Measurements from ENCODE around the gene UBE2J2. TPM values are rescaled to one million over a fixed set of nuclear protein-coding genes. Genes with fewer than 3 reads are reported as not detected.

UBE2J2 gene
- total and polyA plus RNA-seq, 2 of the 13 experiments (the other 11 are each of a cell fraction or from before 2014, with no cell fraction given): 25.4 to 29.4 TPM

DNA sequence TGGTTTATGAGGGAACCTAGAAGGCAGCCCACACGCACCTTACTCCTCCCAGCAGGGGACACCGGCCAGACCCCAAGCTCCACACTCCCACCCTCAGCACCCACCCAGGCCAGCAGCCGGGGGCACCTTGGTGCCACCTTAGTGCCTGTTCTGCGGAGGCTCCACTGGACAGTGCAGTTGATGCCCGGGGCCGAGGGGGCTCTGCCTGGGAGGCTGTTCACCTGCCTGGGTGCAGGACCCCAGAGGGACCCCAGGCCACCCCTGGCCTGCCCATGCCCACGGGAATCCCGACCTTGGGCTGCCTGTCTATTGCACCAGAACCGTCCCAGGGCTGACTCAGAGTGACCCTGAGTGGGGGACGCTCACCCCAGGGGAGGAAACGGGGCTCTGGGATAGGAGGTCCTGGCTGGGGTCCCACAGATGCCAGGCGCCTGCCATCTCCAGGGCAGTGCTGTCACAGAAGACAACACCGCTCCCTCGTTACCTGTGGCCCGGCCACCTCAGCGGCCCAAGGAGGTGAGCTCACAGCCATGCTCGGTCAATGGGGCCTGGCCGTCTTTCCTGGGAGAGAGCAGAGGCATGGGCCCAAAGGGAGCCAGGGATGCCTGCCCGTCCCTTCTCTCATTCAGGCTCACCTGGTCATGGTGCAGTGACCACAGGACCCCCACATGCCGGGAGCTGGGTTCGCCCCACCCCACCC is 7.3 kb upstream of the UBE2J2 start (continued):
- TF ChIP-seq ZNF44 (CRISPR knock-in tag; IDR thresholded peaks at IDR 0.05) (no peak), ZNF616 (CRISPR knock-in tag; IDR thresholded peaks at IDR 0.05; ENCODE audit: low read depth) (no peak), ZNF619 (CRISPR knock-in tag; IDR thresholded peaks at IDR 0.05) (no peak)

DNA sequence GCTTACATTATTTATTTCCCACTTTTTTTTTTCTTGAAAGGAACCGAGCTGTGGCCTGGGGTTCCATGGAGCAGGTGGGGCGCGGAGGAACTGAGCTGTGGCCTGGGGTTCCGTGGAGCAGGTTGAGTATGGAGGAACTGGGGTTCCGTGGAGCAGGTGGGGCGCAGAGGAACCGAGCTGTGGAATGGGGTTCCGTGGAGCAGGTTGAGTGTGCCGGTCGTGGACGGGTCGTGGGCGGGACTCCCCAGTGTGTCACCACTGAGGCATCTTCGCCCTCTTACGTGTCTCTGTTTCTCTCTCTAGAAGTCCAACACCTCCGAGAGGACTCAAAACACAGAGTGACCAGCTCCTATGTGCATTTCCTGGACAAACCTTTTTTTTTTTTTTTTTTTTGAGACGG is 5.4 kb upstream of the UBE2J2 start:
- in situ Hi-C loops (cut with HindIII; ENCODE audit: extremely low pct_ligation_motif_present, low pct_unique_long_range_greater_than_20kb) (no loop called here), intact Hi-C loops (cut with micrococcal nuclease; ENCODE audit: unreplicated experiment) (no loop called here)
- no peak for ATAC-seq
- Histone ChIP-seq H3K4me2 (ENCODE audit: low read depth, low read length) (no peak overlapping the region), H3K27ac (ENCODE audit: extremely low read length, insufficient read depth, low read length) (no peak overlapping the region), H3K36me3 (replicated peaks in 1 of 2; ENCODE audit: control insufficient read depth in 1 of 2, insufficient read depth in 2 of 2, low read length in 2 of 2) (no peaks in the 10 kb centered on the region), H3K4me1 (ENCODE audit: insufficient read depth, low read length) (peaks cover 56% of the 10 kb centered on the region), H3K9me3 (ENCODE audit: low read length) (no peaks in the 10 kb centered on the region), H3K27me3 (ENCODE audit: control insufficient read depth in 1 of 2, insufficient read depth in 2 of 2, low read length in 2 of 2) (no peaks in the 10 kb centered on the region), H3K79me2 (ENCODE audit: insufficient read depth, low read length) (no peaks in the 10 kb centered on the region), H4K20me1 (ENCODE audit: insufficient read depth, low read length) (no peaks in the 10 kb centered on the region), H2AFZ (ENCODE audit: low read length) (no peak overlapping the region), H3K4me3 (replicated peaks in 1 of 3; ENCODE audit: insufficient read depth in 1 of 3, low read depth in 2 of 3, low read length in 3 of 3) (no peak overlapping the region), H3K9ac (ENCODE audit: insufficient read depth, low read depth, low read length) (no peak overlapping the region)
- DNase-seq (ENCODE audit: low spot score): no peak
- ChIA-PET POLR2A (no interaction called here), CTCF (ENCODE audit: low intra/inter-chr PET ratio, low total read pairs) (no interaction called here)
- WGBS (ENCODE audit: low lambda C conversion rate): 89% methylated on average over 17 of the region's 17 CpGs
- no TSS peak for BruUV-seq (replicated peaks)
- no peak for FAIRE-seq
- TF ChIP-seq, protein P1, sequence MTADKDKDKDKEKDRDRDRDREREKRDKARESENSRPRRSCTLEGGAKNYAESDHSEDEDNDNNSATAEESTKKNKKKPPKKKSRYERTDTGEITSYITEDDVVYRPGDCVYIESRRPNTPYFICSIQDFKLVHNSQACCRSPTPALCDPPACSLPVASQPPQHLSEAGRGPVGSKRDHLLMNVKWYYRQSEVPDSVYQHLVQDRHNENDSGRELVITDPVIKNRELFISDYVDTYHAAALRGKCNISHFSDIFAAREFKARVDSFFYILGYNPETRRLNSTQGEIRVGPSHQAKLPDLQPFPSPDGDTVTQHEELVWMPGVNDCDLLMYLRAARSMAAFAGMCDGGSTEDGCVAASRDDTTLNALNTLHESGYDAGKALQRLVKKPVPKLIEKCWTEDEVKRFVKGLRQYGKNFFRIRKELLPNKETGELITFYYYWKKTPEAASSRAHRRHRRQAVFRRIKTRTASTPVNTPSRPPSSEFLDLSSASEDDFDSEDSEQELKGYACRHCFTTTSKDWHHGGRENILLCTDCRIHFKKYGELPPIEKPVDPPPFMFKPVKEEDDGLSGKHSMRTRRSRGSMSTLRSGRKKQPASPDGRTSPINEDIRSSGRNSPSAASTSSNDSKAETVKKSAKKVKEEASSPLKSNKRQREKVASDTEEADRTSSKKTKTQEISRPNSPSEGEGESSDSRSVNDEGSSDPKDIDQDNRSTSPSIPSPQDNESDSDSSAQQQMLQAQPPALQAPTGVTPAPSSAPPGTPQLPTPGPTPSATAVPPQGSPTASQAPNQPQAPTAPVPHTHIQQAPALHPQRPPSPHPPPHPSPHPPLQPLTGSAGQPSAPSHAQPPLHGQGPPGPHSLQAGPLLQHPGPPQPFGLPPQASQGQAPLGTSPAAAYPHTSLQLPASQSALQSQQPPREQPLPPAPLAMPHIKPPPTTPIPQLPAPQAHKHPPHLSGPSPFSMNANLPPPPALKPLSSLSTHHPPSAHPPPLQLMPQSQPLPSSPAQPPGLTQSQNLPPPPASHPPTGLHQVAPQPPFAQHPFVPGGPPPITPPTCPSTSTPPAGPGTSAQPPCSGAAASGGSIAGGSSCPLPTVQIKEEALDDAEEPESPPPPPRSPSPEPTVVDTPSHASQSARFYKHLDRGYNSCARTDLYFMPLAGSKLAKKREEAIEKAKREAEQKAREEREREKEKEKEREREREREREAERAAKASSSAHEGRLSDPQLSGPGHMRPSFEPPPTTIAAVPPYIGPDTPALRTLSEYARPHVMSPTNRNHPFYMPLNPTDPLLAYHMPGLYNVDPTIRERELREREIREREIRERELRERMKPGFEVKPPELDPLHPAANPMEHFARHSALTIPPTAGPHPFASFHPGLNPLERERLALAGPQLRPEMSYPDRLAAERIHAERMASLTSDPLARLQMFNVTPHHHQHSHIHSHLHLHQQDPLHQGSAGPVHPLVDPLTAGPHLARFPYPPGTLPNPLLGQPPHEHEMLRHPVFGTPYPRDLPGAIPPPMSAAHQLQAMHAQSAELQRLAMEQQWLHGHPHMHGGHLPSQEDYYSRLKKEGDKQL (CRISPR knock-in tag; IDR thresholded peaks at IDR 0.05; ENCODE audit: low read depth): no peak
- TF ChIP-seq KLF13 (CRISPR knock-in tag; IDR thresholded peaks at IDR 0.05): no peak
- no peak for TF ChIP-seq SMC3 (IDR thresholded peaks at IDR 0.05; ENCODE audit: low read length)
- TF ChIP-seq, protein P2, sequence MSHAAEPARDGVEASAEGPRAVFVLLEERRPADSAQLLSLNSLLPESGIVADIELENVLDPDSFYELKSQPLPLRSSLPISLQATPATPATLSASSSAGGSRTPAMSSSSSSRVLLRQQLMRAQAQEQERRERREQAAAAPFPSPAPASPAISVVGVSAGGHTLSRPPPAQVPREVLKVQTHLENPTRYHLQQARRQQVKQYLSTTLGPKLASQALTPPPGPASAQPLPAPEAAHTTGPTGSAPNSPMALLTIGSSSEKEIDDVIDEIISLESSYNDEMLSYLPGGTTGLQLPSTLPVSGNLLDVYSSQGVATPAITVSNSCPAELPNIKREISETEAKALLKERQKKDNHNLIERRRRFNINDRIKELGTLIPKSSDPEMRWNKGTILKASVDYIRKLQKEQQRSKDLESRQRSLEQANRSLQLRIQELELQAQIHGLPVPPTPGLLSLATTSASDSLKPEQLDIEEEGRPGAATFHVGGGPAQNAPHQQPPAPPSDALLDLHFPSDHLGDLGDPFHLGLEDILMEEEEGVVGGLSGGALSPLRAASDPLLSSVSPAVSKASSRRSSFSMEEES (CRISPR knock-in tag; IDR thresholded peaks at IDR 0.05): no peak
- TF ChIP-seq SALL2 (CRISPR knock-in tag; IDR thresholded peaks at IDR 0.05): no peak
- TF ChIP-seq, protein P3, sequence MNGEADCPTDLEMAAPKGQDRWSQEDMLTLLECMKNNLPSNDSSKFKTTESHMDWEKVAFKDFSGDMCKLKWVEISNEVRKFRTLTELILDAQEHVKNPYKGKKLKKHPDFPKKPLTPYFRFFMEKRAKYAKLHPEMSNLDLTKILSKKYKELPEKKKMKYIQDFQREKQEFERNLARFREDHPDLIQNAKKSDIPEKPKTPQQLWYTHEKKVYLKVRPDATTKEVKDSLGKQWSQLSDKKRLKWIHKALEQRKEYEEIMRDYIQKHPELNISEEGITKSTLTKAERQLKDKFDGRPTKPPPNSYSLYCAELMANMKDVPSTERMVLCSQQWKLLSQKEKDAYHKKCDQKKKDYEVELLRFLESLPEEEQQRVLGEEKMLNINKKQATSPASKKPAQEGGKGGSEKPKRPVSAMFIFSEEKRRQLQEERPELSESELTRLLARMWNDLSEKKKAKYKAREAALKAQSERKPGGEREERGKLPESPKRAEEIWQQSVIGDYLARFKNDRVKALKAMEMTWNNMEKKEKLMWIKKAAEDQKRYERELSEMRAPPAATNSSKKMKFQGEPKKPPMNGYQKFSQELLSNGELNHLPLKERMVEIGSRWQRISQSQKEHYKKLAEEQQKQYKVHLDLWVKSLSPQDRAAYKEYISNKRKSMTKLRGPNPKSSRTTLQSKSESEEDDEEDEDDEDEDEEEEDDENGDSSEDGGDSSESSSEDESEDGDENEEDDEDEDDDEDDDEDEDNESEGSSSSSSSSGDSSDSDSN (CRISPR knock-in tag; IDR thresholded peaks at IDR 0.05): no peak
- TF ChIP-seq, protein P4, sequence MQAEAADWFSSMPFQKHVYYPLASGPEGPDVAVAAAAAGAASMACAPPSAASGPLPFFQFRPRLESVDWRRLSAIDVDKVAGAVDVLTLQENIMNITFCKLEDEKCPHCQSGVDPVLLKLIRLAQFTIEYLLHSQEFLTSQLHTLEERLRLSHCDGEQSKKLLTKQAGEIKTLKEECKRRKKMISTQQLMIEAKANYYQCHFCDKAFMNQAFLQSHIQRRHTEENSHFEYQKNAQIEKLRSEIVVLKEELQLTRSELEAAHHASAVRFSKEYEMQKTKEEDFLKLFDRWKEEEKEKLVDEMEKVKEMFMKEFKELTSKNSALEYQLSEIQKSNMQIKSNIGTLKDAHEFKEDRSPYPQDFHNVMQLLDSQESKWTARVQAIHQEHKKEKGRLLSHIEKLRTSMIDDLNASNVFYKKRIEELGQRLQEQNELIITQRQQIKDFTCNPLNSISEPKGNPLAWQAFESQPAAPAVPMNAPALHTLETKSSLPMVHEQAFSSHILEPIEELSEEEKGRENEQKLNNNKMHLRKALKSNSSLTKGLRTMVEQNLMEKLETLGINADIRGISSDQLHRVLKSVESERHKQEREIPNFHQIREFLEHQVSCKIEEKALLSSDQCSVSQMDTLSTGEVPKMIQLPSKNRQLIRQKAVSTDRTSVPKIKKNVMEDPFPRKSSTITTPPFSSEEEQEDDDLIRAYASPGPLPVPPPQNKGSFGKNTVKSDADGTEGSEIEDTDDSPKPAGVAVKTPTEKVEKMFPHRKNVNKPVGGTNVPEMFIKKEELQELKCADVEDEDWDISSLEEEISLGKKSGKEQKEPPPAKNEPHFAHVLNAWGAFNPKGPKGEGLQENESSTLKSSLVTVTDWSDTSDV (CRISPR knock-in tag; IDR thresholded peaks at IDR 0.05): no peak

Data from HepG2 (cell line).